ENCODE data around the gene GGCT.

GGCT gene

GRCh38 chr7:30466266-30466665, 38.4 kb downstream of the GGCT start (continued):
- TF ChIP-seq ZBTB10 (tag by site-specific recombination; IDR thresholded peaks at IDR 0.05): no peak
- TF ChIP-seq YY1 (tag by site-specific recombination; IDR thresholded peaks at IDR 0.05): no peak
- no peak for TF ChIP-seq ZNF404 (tag by site-specific recombination; IDR thresholded peaks at IDR 0.05)
- no peak for TF ChIP-seq ZNF146 (tag by site-specific recombination; IDR thresholded peaks at IDR 0.05)

DNA sequence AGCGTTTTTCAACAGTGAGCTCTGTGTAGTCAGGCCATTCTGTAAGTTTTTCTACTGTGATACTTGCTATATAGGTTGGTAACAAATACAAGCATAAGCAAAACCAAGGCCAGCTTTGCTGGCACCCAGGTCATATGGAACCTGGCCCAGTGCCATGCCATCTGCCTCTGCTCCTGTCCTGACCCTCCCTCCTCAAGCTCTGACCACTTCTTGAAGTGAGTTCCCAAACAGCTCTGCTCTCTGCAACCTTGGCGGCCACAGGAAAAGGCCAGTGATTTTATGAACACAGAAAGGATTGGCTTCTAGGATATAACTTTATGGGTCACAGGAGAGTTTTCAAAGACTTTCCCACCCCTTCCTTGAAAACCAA, 38.8 kb downstream of the GGCT start:
- Histone ChIP-seq H3K36me3 (ENCODE audit: control insufficient read depth in 2 of 2, insufficient read depth in 1 of 2, low read length in 2 of 2) (no peaks in the 10 kb centered on the region; a peak in 1 of 3 replicates), H3K4me1 (ENCODE audit: control insufficient read depth, insufficient read depth, low read length) (no peaks in the 10 kb centered on the region; the same call in 1 of the 2 replicates), H3K4me3 (ENCODE audit: low read depth, low read length) (no peak overlapping the region), H3K9me3 (ENCODE audit: control insufficient read depth, insufficient read depth, low read depth, low read length) (no peaks in the 10 kb centered on the region), H3K27ac (ENCODE audit: extremely low read depth, low read depth, low read length) (no peak overlapping the region)
- ChIA-PET CTCF (no interaction called here), POLR2A (no interaction called here)
- no peak for TF ChIP-seq OSR2 (tag by site-specific recombination; IDR thresholded peaks at IDR 0.05)
- TF ChIP-seq ZNF76 (tag by site-specific recombination; IDR thresholded peaks at IDR 0.05; ENCODE audit: borderline replicate concordance, low read depth): no peak
- TF ChIP-seq ZNF221 (tag by site-specific recombination; IDR thresholded peaks at IDR 0.05; ENCODE audit: borderline replicate concordance): no peak

GRCh38 chr7:30465046-30465810, 39.4 kb downstream of the GGCT start:
- H3K36me3 ChIP-seq (ENCODE audit: control insufficient read depth in 2 of 2, insufficient read depth in 1 of 2, low read length in 2 of 2): no peaks in the 10 kb centered on the region; a peak in 1 of 3 replicates
- H3K9me3 ChIP-seq (ENCODE audit: control insufficient read depth, insufficient read depth, low read depth, low read length): no peaks in the 10 kb centered on the region
- H3K27ac ChIP-seq (ENCODE audit: extremely low read depth, low read depth, low read length): no peak overlapping the region
- POLR2A ChIA-PET: no interaction called here
- no peak overlapping the region for H3K4me3 ChIP-seq (ENCODE audit: low read depth, low read length)
- CTCF ChIA-PET: no interaction called here
- peak; percentile 65 for TF ChIP-seq ZIC2 (tag by site-specific recombination; IDR thresholded peaks at IDR 0.05)
- no peak for TF ChIP-seq ZNF157 (tag by site-specific recombination; IDR thresholded peaks at IDR 0.05)
- H3K4me1 ChIP-seq (ENCODE audit: control insufficient read depth, insufficient read depth, low read length): no peaks in the 10 kb centered on the region; the same call in 1 of the 2 replicates

DNA sequence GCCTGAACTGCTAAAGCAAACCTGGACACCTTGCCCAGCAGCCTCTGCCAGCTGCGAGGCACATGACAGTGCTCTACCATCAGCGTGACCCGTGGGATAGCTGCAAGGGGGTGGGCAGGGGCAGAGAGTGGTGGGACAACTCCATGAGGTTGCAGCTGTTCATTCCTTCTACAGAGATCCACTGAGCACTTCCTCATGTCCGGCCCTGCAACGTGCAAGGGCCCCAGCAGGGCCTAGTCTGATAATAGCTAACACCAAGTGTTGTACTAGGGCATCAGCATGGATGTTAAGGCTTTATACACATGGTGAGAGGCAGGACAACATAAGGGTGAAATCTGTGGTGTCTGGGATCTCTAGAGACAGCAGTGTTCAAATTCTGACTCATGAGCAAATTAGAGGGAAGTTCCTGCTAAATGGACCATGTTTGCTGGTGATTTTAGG, 40.4 kb downstream of the GGCT start:
- H3K4me1 ChIP-seq (ENCODE audit: control insufficient read depth, insufficient read depth, low read length): no peaks in the 10 kb centered on the region
- no peak overlapping the region for H3K4me3 ChIP-seq (ENCODE audit: low read depth, low read length)
- H3K9me3 ChIP-seq (ENCODE audit: control insufficient read depth, insufficient read depth, low read depth, low read length): no peaks in the 10 kb centered on the region
- H3K27ac ChIP-seq (ENCODE audit: extremely low read depth, low read depth, low read length): no peak overlapping the region
- TF ChIP-seq ZNF10 (tag by site-specific recombination; IDR thresholded peaks at IDR 0.05) (no peak), ZNF133 (tag by site-specific recombination; IDR thresholded peaks at IDR 0.05) (no peak), ZNF792 (tag by site-specific recombination; IDR thresholded peaks at IDR 0.05) (no peak), ZSCAN23 (tag by site-specific recombination; IDR thresholded peaks at IDR 0.05) (no peak), ZNF521 (tag by site-specific recombination; IDR thresholded peaks at IDR 0.05) (no peak), ZNF785 (tag by site-specific recombination; IDR thresholded peaks at IDR 0.05) (no peak)
- CTCF ChIA-PET: no interaction called here
- POLR2A ChIA-PET: interaction anchor here (0.6 kb wide), 1 partner anchor 1271 kb away, joined by 3 read pairs; no protein-coding TSS in a partner anchor
- H3K36me3 ChIP-seq (ENCODE audit: control insufficient read depth in 2 of 2, insufficient read depth in 1 of 2, low read length in 2 of 2): no peaks in the 10 kb centered on the region; a peak in 1 of 3 replicates
